ENCODE data around the gene ZNF618.

DNA sequence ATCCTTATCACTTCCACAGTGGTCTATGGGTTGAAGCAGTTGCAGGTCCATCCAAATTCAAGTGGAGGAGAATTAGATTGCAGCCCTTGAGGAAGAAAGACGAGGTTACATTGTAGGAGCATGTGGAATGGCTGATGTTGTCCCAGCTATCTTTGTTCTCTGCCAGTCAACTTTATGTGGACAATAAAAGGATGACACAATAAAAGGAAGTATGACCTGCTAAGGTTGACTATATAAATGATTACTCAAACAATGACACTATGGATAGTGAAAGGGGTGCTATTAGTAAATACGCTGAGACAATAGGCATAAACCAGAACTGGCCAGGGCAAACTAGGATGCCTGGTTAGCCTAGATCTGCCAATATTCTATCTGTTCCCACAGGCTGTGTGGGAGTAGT, 12.8 kb upstream of the ZNF618 start:
- TF ChIP-seq, protein P1, sequence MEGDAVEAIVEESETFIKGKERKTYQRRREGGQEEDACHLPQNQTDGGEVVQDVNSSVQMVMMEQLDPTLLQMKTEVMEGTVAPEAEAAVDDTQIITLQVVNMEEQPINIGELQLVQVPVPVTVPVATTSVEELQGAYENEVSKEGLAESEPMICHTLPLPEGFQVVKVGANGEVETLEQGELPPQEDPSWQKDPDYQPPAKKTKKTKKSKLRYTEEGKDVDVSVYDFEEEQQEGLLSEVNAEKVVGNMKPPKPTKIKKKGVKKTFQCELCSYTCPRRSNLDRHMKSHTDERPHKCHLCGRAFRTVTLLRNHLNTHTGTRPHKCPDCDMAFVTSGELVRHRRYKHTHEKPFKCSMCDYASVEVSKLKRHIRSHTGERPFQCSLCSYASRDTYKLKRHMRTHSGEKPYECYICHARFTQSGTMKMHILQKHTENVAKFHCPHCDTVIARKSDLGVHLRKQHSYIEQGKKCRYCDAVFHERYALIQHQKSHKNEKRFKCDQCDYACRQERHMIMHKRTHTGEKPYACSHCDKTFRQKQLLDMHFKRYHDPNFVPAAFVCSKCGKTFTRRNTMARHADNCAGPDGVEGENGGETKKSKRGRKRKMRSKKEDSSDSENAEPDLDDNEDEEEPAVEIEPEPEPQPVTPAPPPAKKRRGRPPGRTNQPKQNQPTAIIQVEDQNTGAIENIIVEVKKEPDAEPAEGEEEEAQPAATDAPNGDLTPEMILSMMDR (IDR thresholded peaks at IDR 0.05), result no peak
- no peak for TF ChIP-seq MAX (IDR thresholded peaks at IDR 0.05; ENCODE audit: low read depth)
- TF ChIP-seq POLR2AphosphoS5 (IDR thresholded peaks at IDR 0.05; ENCODE audit: low read depth, low read length), result no peak
- TF ChIP-seq NFIC (IDR thresholded peaks at IDR 0.05; ENCODE audit: borderline replicate concordance), result no peak
- no peak for TF ChIP-seq EP300 (IDR thresholded peaks at IDR 0.05; ENCODE audit: borderline replicate concordance in 1 of 2, low read depth in 1 of 2, low read length in 1 of 2)
